ENCODE measurements around the gene C3orf20. TPM values are rescaled to one million over a fixed set of nuclear protein-coding genes. Genes with fewer than 3 reads are reported as not detected.

Gene C3orf20
- total and polyA plus RNA-seq, 4 donors: 0.16 to 0.30 TPM; not detected in 2

GRCh38 chr3:14657579-14657978 is 17.4 kb upstream of the C3orf20 start:
- 79 to 80% methylated on average over 2 of the region's 2 CpGs for WGBS, 2 donors
- H3K4me1 ChIP-seq (ENCODE audit: control insufficient read depth in 1 of 2, insufficient read depth in 2 of 2, low read length in 2 of 2): no peaks in the 10 kb centered on the region
- no peaks in the 10 kb centered on the region for H3K9me3 ChIP-seq (ENCODE audit: control insufficient read depth, low read length)
- H3K36me3 ChIP-seq (ENCODE audit: control insufficient read depth in 1 of 2, insufficient read depth in 2 of 2, low read length in 1 of 2): peaks cover 9 to 25% of the 10 kb centered on the region in 2 donors
- intact Hi-C loops (cut with DNase I): loop anchor here in 1 of 2 donors (10.0 kb wide), 1 partner anchor 763 kb away; no protein-coding TSS in a partner anchor
- H3K27ac ChIP-seq (ENCODE audit: low read depth in 1 of 2, low read length in 2 of 2): no peak overlapping the region
- no peaks in the 10 kb centered on the region for H3K27me3 ChIP-seq (ENCODE audit: control insufficient read depth in 1 of 2, insufficient read depth in 2 of 2, low read length in 1 of 2)
- ATAC-seq (ENCODE audit: low FRiP score) (no peak), DNase-seq (no peak)
- no peak overlapping the region for H3K4me3 ChIP-seq (ENCODE audit: low read length in 2 of 2)

GRCh38 chr3:14658978-14659377 is 16.0 kb upstream of the C3orf20 start:
- Histone ChIP-seq H3K27ac (ENCODE audit: low read depth in 1 of 2, low read length in 2 of 2) (no peak overlapping the region), H3K27me3 (ENCODE audit: control insufficient read depth in 1 of 2, insufficient read depth in 2 of 2, low read length in 1 of 2) (no peaks in the 10 kb centered on the region), H3K9me3 (ENCODE audit: control insufficient read depth, low read length) (no peaks in the 10 kb centered on the region), H3K36me3 (ENCODE audit: control insufficient read depth in 1 of 2, insufficient read depth in 2 of 2, low read length in 1 of 2) (peaks cover 11 to 25% of the 10 kb centered on the region in 2 donors), H3K4me3 (ENCODE audit: low read length in 2 of 2) (no peak overlapping the region), H3K4me1 (ENCODE audit: control insufficient read depth in 1 of 2, insufficient read depth in 2 of 2, low read length in 2 of 2) (no peaks in the 10 kb centered on the region)
- intact Hi-C loops (cut with DNase I): loop anchor here in 1 of 2 donors (10.0 kb wide), 1 partner anchor 764 kb away; no protein-coding TSS in a partner anchor
- ATAC-seq (ENCODE audit: low FRiP score): no peak
- DNase-seq: no peak
- WGBS, 2 donors: 89 to 95% methylated on average over 2 of the region's 2 CpGs

GRCh38 chr3:14660942-14661341 is 14.0 kb upstream of the C3orf20 start:
- ATAC-seq (ENCODE audit: low FRiP score) (no peak), DNase-seq (no peak)
- H3K4me1 ChIP-seq (ENCODE audit: control insufficient read depth in 1 of 2, insufficient read depth in 2 of 2, low read length in 2 of 2): no peaks in the 10 kb centered on the region
- H3K27me3 ChIP-seq (ENCODE audit: control insufficient read depth in 1 of 2, insufficient read depth in 2 of 2, low read length in 1 of 2): no peaks in the 10 kb centered on the region
- intact Hi-C loops (cut with DNase I): no loop called here
- no peak overlapping the region for H3K4me3 ChIP-seq (ENCODE audit: low read length in 2 of 2)
- 64 to 81% methylated on average over 4 of the region's 4 CpGs for WGBS, 2 donors
- peaks cover 15 to 31% of the 10 kb centered on the region in 2 donors for H3K36me3 ChIP-seq (ENCODE audit: control insufficient read depth in 1 of 2, insufficient read depth in 2 of 2, low read length in 1 of 2)
- H3K9me3 ChIP-seq (ENCODE audit: control insufficient read depth, low read length): no peaks in the 10 kb centered on the region
- no peak overlapping the region for H3K27ac ChIP-seq (ENCODE audit: low read depth in 1 of 2, low read length in 2 of 2)

- ATAC-seq (ENCODE audit: low FRiP score) (no peak), DNase-seq (no peak)
- Histone ChIP-seq H3K27ac (ENCODE audit: low read depth in 1 of 2, low read length in 2 of 2) (no peak overlapping the region), H3K4me1 (ENCODE audit: control insufficient read depth in 1 of 2, insufficient read depth in 2 of 2, low read length in 2 of 2) (no peaks in the 10 kb centered on the region), H3K9me3 (ENCODE audit: control insufficient read depth, low read length) (no peaks in the 10 kb centered on the region), H3K36me3 (ENCODE audit: control insufficient read depth in 1 of 2, insufficient read depth in 2 of 2, low read length in 1 of 2) (peaks cover 15 to 19% of the 10 kb centered on the region in 2 donors), H3K4me3 (ENCODE audit: low read length in 2 of 2) (no peak overlapping the region), H3K27me3 (ENCODE audit: control insufficient read depth in 1 of 2, insufficient read depth in 2 of 2, low read length in 1 of 2) (no peaks in the 10 kb centered on the region)
- WGBS, 2 donors: 74 to 80% methylated on average over 5 of the region's 5 CpGs
- intact Hi-C loops (cut with DNase I): no loop called here
These were observed 11.4 kb upstream of the C3orf20 start for GRCh38 chr3:14663396-14664135.

DNA sequence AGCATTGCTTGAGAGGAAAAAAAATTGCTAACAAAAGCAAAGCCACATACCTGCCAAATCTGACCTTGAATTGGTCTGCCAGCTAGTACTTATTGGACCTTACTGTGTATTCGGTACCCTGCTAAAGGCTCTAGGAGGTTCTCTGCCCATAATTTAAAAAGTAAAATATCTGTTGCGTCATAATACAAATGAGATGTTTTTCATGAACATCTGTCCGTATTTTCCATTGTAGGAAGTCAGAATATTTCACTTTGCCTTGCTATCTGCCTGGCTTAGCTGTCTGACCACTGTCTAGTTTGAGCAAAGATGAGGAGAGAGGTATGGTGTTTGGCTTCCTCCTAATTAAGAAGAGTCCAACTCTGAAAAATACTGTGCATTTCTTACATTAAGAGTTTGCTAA is 10.8 kb upstream of the C3orf20 start:
- 85 to 86% methylated on average over 3 of the region's 3 CpGs for WGBS, 2 donors
- peaks cover 16 to 19% of the 10 kb centered on the region in 2 donors for H3K36me3 ChIP-seq (ENCODE audit: control insufficient read depth in 1 of 2, insufficient read depth in 2 of 2, low read length in 1 of 2)
- H3K27me3 ChIP-seq (ENCODE audit: control insufficient read depth in 1 of 2, insufficient read depth in 2 of 2, low read length in 1 of 2): no peaks in the 10 kb centered on the region

DNA sequence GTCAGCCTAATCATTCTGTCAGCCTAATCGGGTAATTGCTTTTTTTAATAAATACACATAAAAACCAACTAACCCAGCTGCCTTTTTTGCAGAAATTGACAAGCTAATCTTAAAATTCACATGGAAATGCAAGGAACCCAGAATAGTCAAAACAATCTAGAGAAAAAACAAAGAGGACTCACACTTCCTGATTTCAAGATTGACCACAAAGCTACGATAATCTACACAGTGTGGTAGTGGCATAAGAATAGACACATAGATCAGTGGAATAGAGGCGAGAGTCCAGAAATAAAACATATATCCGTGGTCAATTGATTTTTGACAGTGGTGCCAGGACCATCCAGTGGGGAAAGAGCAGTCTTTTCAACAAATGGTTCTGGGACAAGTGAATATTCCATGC is 2.4 kb upstream of the C3orf20 start:
- intact Hi-C loops (cut with DNase I): loop anchor here (1.0 to 10.0 kb wide), 3 partner anchors 112 to 250 kb away; no protein-coding TSS in a partner anchor

More for the DNA sequence above, 10.8 kb upstream of the C3orf20 start:
- Histone ChIP-seq H3K4me3 (ENCODE audit: low read length in 2 of 2) (no peak overlapping the region), H3K4me1 (ENCODE audit: control insufficient read depth in 1 of 2, insufficient read depth in 2 of 2, low read length in 2 of 2) (no peaks in the 10 kb centered on the region), H3K9me3 (ENCODE audit: control insufficient read depth, low read length) (no peaks in the 10 kb centered on the region), H3K27ac (ENCODE audit: low read depth in 1 of 2, low read length in 2 of 2) (no peak overlapping the region)
- no peak for DNase-seq
- intact Hi-C loops (cut with DNase I): no loop called here
- no peak for ATAC-seq (ENCODE audit: low FRiP score)

DNA sequence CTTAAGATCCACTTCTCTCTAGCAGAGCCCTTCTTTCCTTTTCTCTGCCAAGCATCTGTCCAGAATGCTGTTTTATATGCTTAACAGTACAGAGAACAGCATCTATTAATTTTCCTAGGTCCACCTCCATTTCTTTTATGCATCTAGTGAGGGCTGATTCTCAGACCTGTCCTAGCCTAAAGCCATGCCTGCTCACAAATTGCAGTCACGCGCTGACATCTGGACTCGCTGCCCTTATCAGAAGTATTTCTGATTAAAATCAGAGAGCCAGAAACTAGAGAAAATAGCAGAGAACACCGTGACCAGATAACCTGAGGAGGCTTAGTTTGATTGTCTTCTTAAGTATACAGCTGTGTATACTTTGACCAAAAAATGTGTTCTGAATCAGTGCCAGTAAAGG is 1.9 kb downstream of the C3orf20 start:
- DNase-seq: no peak
- H3K27ac ChIP-seq (ENCODE audit: low read depth in 1 of 2, low read length in 2 of 2): no peak overlapping the region
- no peak for ATAC-seq (ENCODE audit: low FRiP score)
- no peaks in the 10 kb centered on the region for H3K27me3 ChIP-seq (ENCODE audit: control insufficient read depth in 1 of 2, insufficient read depth in 2 of 2, low read length in 1 of 2)
- H3K4me1 ChIP-seq (ENCODE audit: control insufficient read depth in 1 of 2, insufficient read depth in 2 of 2, low read length in 2 of 2): no peaks in the 10 kb centered on the region
- H3K4me3 ChIP-seq (ENCODE audit: low read length in 2 of 2): no peak overlapping the region
- intact Hi-C loops (cut with DNase I): loop anchor here in 1 of 2 donors (10.0 kb wide), 1 partner anchor 108 kb away; no protein-coding TSS in a partner anchor
- H3K9me3 ChIP-seq (ENCODE audit: control insufficient read depth, low read length): no peaks in the 10 kb centered on the region
- 67 to 69% methylated on average over 4 of the region's 4 CpGs for WGBS, 2 donors
- H3K36me3 ChIP-seq (ENCODE audit: control insufficient read depth in 1 of 2, insufficient read depth in 2 of 2, low read length in 1 of 2): peaks cover 0 to 2% of the 10 kb centered on the region in 2 donors

More for the DNA sequence above, 2.4 kb upstream of the C3orf20 start:
- no peak overlapping the region for H3K27ac ChIP-seq (ENCODE audit: low read depth in 1 of 2, low read length in 2 of 2)
- no peak overlapping the region for H3K4me3 ChIP-seq (ENCODE audit: low read length in 2 of 2)
- DNase-seq (no peak), ATAC-seq (ENCODE audit: low FRiP score) (no peak)
- H3K4me1 ChIP-seq (ENCODE audit: control insufficient read depth in 1 of 2, insufficient read depth in 2 of 2, low read length in 2 of 2): no peaks in the 10 kb centered on the region
- H3K36me3 ChIP-seq (ENCODE audit: control insufficient read depth in 1 of 2, insufficient read depth in 2 of 2, low read length in 1 of 2): peaks cover 0 to 8% of the 10 kb centered on the region in 2 donors
- WGBS, 2 donors: 81 to 85% methylated on average over 4 of the region's 4 CpGs
- H3K27me3 ChIP-seq (ENCODE audit: control insufficient read depth in 1 of 2, insufficient read depth in 2 of 2, low read length in 1 of 2): no peaks in the 10 kb centered on the region
- H3K9me3 ChIP-seq (ENCODE audit: control insufficient read depth, low read length): no peaks in the 10 kb centered on the region

- H3K27ac ChIP-seq (ENCODE audit: low read depth in 1 of 2, low read length in 2 of 2): no peak overlapping the region
- no peaks in the 10 kb centered on the region for H3K4me1 ChIP-seq (ENCODE audit: control insufficient read depth in 1 of 2, insufficient read depth in 2 of 2, low read length in 2 of 2)
- H3K4me3 ChIP-seq (ENCODE audit: low read length in 2 of 2): no peak overlapping the region
- no peaks in the 10 kb centered on the region for H3K27me3 ChIP-seq (ENCODE audit: control insufficient read depth in 1 of 2, insufficient read depth in 2 of 2, low read length in 1 of 2)
- DNase-seq (no peak), ATAC-seq (ENCODE audit: low FRiP score) (no peak)
- H3K36me3 ChIP-seq (ENCODE audit: control insufficient read depth in 1 of 2, insufficient read depth in 2 of 2, low read length in 1 of 2): no peaks in the 10 kb centered on the region
- H3K9me3 ChIP-seq (ENCODE audit: control insufficient read depth, low read length): no peaks in the 10 kb centered on the region
- intact Hi-C loops (cut with DNase I): loop anchor here in 1 of 2 donors (10.0 kb wide), 1 partner anchor 107 kb away; no protein-coding TSS in a partner anchor
- 65 to 66% methylated on average over 7 of the region's 7 CpGs for WGBS, 2 donors
These were observed 3.1 kb downstream of the C3orf20 start for GRCh38 chr3:14678015-14678503.

- no peaks in the 10 kb centered on the region for H3K27me3 ChIP-seq (ENCODE audit: control insufficient read depth in 1 of 2, insufficient read depth in 2 of 2, low read length in 1 of 2)
- H3K4me1 ChIP-seq (ENCODE audit: control insufficient read depth in 1 of 2, insufficient read depth in 2 of 2, low read length in 2 of 2): no peaks in the 10 kb centered on the region
- H3K4me3 ChIP-seq (ENCODE audit: low read length in 2 of 2): no peak overlapping the region
- ATAC-seq (ENCODE audit: low FRiP score) (no peak), DNase-seq (no peak)
- H3K36me3 ChIP-seq (ENCODE audit: control insufficient read depth in 1 of 2, insufficient read depth in 2 of 2, low read length in 1 of 2): no peaks in the 10 kb centered on the region
- 96 to 100% methylated on average over 1 of the region's 1 CpG for WGBS, 2 donors
- intact Hi-C loops (cut with DNase I): no loop called here
- H3K27ac ChIP-seq (ENCODE audit: low read depth in 1 of 2, low read length in 2 of 2): no peak overlapping the region
- no peaks in the 10 kb centered on the region for H3K9me3 ChIP-seq (ENCODE audit: control insufficient read depth, low read length)
These were observed 5.2 kb downstream of the C3orf20 start for GRCh38 chr3:14680115-14680514.
